Glutamatergic neuron (in vitro differentiated cells): ENCODE data around the gene SRP14. TPM values are rescaled to one million over a fixed set of nuclear protein-coding genes. Genes with fewer than 3 reads are reported as not detected.
A peak's percentile ranks its signal among the peaks of the same experiment; 100 is the strongest.

Source experiments
- DNase-seq: peaks from one replicate; pipeline ENCODE4 v3.0.0; 2022
- H3K27ac Mint-ChIP-seq: one replicate; pipeline ENCODE4 v1.8.0; 2020; ENCODE audit warnings: mild to moderate bottlenecking, mixed read lengths, inconsistent platforms; ENCODE audit not compliant: unreplicated experiment
- H3K27me3 Mint-ChIP-seq: one replicate; pipeline ENCODE4 v1.8.0; 2020; ENCODE audit warnings: mild to moderate bottlenecking, moderate library complexity, mixed read lengths, inconsistent platforms; ENCODE audit not compliant: unreplicated experiment
- H3K36me3 Mint-ChIP-seq: one replicate; pipeline ENCODE4 v1.8.0; 2020; ENCODE audit warnings: mild to moderate bottlenecking, mixed read lengths, inconsistent platforms; ENCODE audit not compliant: unreplicated experiment
- H3K4me1 Mint-ChIP-seq: one replicate; pipeline ENCODE4 v1.8.0; 2020; ENCODE audit warnings: mild to moderate bottlenecking, low read depth, mixed read lengths, inconsistent platforms; ENCODE audit not compliant: unreplicated experiment
- H3K4me3 Mint-ChIP-seq: one replicate; pipeline ENCODE4 v1.8.0; 2020; ENCODE audit warnings: mild to moderate bottlenecking, mixed read lengths, inconsistent platforms; ENCODE audit not compliant: unreplicated experiment
- H3K9me3 Mint-ChIP-seq: one replicate; pipeline ENCODE4 v1.8.0; 2020; ENCODE audit warnings: mild to moderate bottlenecking, moderate library complexity, mixed read lengths, inconsistent platforms; ENCODE audit not compliant: unreplicated experiment
- CTCF ChIP-seq: fragments of 200-600 bp; sonication (generic); IDR thresholded peaks from one replicate; pipeline ENCODE4 v1.5.0; 2021; ENCODE audit not compliant: partially characterized antibody, unreplicated experiment
- total RNA-seq: library from RNA; stranded (reverse); fragmentation: NEBNext Ultra II Directional; extraction: Animal tissue kit (Norgen Biotek cat#: 25700); gene quantifications from one replicate; pipeline ENCODE4 v1.2.1, GENCODE V29; 2021; ENCODE audit not compliant: unreplicated experiment

The SRP14 gene
- total RNA-seq, 1 donor from 2014 or later, result 246 TPM

- H3K9me3 Mint-ChIP-seq, result no peaks in the 10 kb centered on the region
- H3K4me1 Mint-ChIP-seq, result peaks cover 5% of the 10 kb centered on the region
- peak overlapping the region; percentile 70 for H3K4me3 Mint-ChIP-seq
- no peak overlapping the region for H3K27ac Mint-ChIP-seq
- no peak for DNase-seq
- H3K36me3 Mint-ChIP-seq, result no peaks in the 10 kb centered on the region
- peaks cover 2% of the 10 kb centered on the region for H3K27me3 Mint-ChIP-seq
- TF ChIP-seq CTCF, result no peak
Observed at GRCh38 chr15:40045572-40046217, 6.7 kb upstream of the SRP14 start.

- Mint-ChIP-seq H3K27ac (no peak overlapping the region), H3K9me3 (no peaks in the 10 kb centered on the region), H3K4me1 (peaks cover 5% of the 10 kb centered on the region), H3K36me3 (no peaks in the 10 kb centered on the region), H3K27me3 (peaks cover 2% of the 10 kb centered on the region), H3K4me3 (peak overlapping the region; percentile 70)
- peak; percentile 60 for TF ChIP-seq CTCF
- peak; percentile 88 for DNase-seq
Observed at GRCh38 chr15:40044717-40045571, 6.0 kb upstream of the SRP14 start.

GRCh38 chr15:40043927-40044716 lies 5.1 kb upstream of the SRP14 start:
- DNase-seq, result no peak
- H3K4me1 Mint-ChIP-seq, result peaks cover 7% of the 10 kb centered on the region
- no peak overlapping the region for H3K27ac Mint-ChIP-seq
- no peaks in the 10 kb centered on the region for H3K36me3 Mint-ChIP-seq
- H3K27me3 Mint-ChIP-seq, result peaks cover 6% of the 10 kb centered on the region
- no peak overlapping the region for H3K4me3 Mint-ChIP-seq
- no peak for TF ChIP-seq CTCF
- H3K9me3 Mint-ChIP-seq, result peaks cover 3% of the 10 kb centered on the region

GRCh38 chr15:40042791-40043320 lies 3.9 kb upstream of the SRP14 start:
- Mint-ChIP-seq H3K4me1 (peaks cover 7% of the 10 kb centered on the region), H3K27me3 (peaks cover 6% of the 10 kb centered on the region), H3K4me3 (no peak overlapping the region), H3K36me3 (no peaks in the 10 kb centered on the region), H3K27ac (no peak overlapping the region), H3K9me3 (peaks cover 5% of the 10 kb centered on the region)
- TF ChIP-seq CTCF, result no peak
- no peak for DNase-seq
